GM12864 (cell line): ENCODE results near the gene GSTT2B.

Experiments
- DNase-seq: peaks from one replicate; pipeline ENCODE4 v3.0.0-alpha.2; 2011; ENCODE audit warnings: low read depth
- H3K4me3 ChIP-seq: 2 replicates; pipeline ENCODE4 v1.5.1; 2011; ENCODE audit warnings: mild to moderate bottlenecking, low read depth, low read length, control low read depth
- TF ChIP-seq, protein P1 (sequence below): IDR thresholded peaks from 2 replicates; pipeline ENCODE4 v1.5.1; 2011; ENCODE audit warnings: low read depth, mild to moderate bottlenecking, moderate library complexity, low read length, control low read depth, inconsistent platforms; ENCODE audit errors: missing control alignments

The GSTT2B gene

GRCh38 chr22:23915290-23915689 is 45.7 kb downstream of the GSTT2B start:
- DNase-seq, result no peak
- no peak overlapping the region for H3K4me3 ChIP-seq
- TF ChIP-seq, protein P1, sequence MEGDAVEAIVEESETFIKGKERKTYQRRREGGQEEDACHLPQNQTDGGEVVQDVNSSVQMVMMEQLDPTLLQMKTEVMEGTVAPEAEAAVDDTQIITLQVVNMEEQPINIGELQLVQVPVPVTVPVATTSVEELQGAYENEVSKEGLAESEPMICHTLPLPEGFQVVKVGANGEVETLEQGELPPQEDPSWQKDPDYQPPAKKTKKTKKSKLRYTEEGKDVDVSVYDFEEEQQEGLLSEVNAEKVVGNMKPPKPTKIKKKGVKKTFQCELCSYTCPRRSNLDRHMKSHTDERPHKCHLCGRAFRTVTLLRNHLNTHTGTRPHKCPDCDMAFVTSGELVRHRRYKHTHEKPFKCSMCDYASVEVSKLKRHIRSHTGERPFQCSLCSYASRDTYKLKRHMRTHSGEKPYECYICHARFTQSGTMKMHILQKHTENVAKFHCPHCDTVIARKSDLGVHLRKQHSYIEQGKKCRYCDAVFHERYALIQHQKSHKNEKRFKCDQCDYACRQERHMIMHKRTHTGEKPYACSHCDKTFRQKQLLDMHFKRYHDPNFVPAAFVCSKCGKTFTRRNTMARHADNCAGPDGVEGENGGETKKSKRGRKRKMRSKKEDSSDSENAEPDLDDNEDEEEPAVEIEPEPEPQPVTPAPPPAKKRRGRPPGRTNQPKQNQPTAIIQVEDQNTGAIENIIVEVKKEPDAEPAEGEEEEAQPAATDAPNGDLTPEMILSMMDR, result no peak

DNA sequence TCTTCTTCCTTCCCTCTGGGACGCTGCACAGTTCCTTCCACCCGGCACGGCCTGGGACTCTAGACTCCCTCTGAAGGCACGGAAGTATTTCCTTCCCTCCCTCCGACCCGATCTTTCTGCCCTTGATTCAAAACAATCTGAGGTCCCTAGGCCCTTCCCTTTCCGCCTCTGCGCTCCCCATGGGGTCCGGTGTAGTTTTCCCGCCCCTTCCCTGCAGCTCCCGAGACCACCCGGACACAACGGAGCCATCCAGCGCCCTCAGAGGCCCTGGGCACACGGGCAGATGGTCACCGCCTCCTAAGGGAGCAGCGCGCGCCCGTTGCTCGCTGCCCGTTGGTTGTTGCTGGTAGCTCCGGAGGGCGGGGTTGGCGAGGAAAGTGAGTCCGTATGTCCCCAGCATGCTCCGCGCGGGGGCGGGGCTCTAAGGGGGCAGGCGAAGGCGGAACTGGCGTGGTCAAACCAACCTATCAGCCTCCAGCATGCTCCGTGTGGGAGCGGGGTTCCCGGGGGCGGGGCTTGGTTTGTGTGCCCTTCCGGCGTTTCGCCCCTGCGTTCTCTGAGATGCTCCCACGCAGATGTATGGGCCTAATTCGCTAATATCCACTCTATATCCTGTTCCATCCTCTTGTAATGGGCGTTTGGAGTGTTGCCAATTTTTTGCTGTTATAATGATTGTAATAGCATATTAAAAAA is 47.2 kb downstream of the GSTT2B start:
- DNase-seq, result peak; percentile 97
- peak overlapping the region; percentile 85 for H3K4me3 ChIP-seq
- TF ChIP-seq, protein P1, result no peak

DNA sequence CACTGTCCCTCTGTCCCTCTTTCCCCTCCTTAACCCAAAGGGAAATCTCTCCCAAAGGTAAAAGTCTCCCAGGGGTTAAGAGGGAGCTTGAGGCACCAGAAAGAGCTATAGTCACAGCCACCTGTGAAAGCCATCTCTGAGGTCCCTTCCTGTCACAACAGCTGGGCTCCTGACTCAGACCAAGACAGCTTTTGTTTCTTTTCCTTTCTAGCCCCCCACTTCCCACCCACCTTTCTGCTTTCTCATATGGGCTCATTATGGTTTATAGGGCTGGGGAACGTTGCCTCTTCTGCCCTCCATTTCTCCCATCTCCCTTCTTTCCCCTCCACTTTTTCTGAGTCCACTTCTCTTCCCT is 47.7 kb downstream of the GSTT2B start:
- H3K4me3 ChIP-seq, result peak overlapping the region; percentile 85
- TF ChIP-seq, protein P1, result no peak
- DNase-seq, result no peak

DNA sequence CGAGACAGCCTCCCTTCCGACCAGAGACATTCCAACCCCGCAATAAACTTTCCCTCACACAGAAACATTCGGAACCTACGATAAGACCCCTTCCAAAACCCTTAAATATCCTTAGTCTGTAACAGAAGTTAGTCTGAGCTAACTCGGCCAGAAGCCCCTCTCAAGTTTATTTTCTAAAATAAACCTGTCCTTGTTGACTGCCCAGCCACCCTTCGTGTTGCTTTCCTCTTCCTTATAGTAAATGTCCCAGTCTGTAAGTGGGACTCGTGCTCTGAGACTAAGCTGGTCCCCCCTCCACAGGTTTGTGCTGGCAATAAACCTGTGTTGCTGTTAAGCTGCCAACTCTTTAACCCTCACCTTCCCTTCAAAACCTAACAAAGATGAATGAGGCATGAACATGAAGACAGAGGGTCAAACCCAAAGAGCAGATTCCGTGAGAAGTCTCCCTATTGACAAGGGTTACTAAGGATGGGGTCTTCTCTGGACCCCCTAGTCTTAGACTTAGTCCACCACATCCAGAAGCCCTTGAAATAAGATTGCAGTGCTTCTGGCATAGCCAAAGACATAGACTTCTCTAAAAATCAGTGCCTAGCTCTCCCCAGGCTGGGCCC is 48.6 kb downstream of the GSTT2B start:
- DNase-seq, result no peak
- TF ChIP-seq, protein P1, result no peak
- H3K4me3 ChIP-seq, result no peak overlapping the region

- TF ChIP-seq, protein P1, result no peak
- DNase-seq, result no peak
- H3K4me3 ChIP-seq, result no peak overlapping the region
These were observed 49.5 kb downstream of the GSTT2B start for GRCh38 chr22:23911318-23911980.

DNA sequence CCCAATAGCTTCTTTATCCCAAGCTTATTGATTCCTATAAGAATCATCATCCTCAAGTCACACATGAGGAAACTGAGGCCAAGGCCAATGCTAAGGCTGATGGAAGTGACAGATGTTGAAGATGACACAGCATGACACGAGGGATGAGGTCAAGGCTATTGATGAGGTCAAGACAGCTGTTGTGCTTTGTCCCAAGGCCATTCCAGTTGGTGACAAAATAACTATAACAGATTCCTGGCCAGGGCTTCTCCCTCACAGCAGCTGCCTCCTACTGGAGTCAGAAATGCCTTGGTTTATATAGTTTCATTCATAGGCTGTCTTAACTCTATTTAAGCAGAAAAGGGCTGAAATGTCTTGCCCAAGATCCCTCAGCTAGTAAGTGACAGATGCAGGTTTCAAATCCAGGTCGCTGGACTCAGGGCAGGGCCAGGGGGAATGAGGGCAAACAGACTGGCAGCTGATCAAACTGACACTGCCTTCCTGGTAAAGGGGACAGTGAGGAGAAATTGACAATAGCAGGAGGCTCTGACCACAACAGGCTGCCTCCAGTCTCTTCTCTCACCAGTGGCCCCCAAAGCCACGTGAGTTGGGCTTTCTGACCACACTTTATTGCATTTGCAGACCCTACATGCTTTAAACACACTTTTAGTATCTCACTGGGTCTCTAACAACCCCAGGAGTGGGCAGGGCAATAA is 50.4 kb downstream of the GSTT2B start:
- no peak overlapping the region for H3K4me3 ChIP-seq
- DNase-seq, result no peak
- TF ChIP-seq, protein P1, result no peak
